HS-27A (cell line): ENCODE data around the gene GALNT9.
"Not testable (repeated sequence)": the region's sequence is repeated elsewhere in the genome, so short reads cannot be mapped to it uniquely, and the experiment has no call there.

Experiments used
- DNase-seq: peaks from one replicate; pipeline ENCODE4 v3.0.0-alpha.2; 2012; ENCODE audit warnings: low read depth, missing footprints

Gene GALNT9

GRCh38 chr12:132230381-132230780, 99.0 kb downstream of the GALNT9 start:
- DNase-seq, result no peak

- no peak for DNase-seq
Measured at GRCh38 chr12:132229926-132230325, 99.5 kb downstream of the GALNT9 start.

GRCh38 chr12:132229193-132229760, 100.1 kb downstream of the GALNT9 start:
- DNase-seq, result no peak

- DNase-seq, result no peak
Measured at GRCh38 chr12:132228476-132229192, 100.8 kb downstream of the GALNT9 start.

- DNase-seq, result no peak
Measured at GRCh38 chr12:132227782-132228475, 101.5 kb downstream of the GALNT9 start.

- DNase-seq, result no peak
Measured at GRCh38 chr12:132227118-132227517, 102.3 kb downstream of the GALNT9 start.

- DNase-seq, result no peak
Measured at GRCh38 chr12:132226604-132227003, 102.8 kb downstream of the GALNT9 start.

GRCh38 chr12:132225214-132225613, 104.2 kb downstream of the GALNT9 start:
- DNase-seq, result no peak

GRCh38 chr12:132224484-132224883, 104.9 kb downstream of the GALNT9 start:
- DNase-seq, result no peak

GRCh38 chr12:132222808-132223173, 106.6 kb downstream of the GALNT9 start:
- no peak for DNase-seq

GRCh38 chr12:132222096-132222807, 107.1 kb downstream of the GALNT9 start:
- no peak for DNase-seq

- not testable (repeated sequence) for DNase-seq
Measured at GRCh38 chr12:132219761-132220160, 109.6 kb downstream of the GALNT9 start.

GRCh38 chr12:132219323-132219722, 110.1 kb downstream of the GALNT9 start:
- DNase-seq, result no peak

GRCh38 chr12:132218915-132219314, 110.5 kb downstream of the GALNT9 start:
- no peak for DNase-seq

- DNase-seq, result no peak
Measured at GRCh38 chr12:132218527-132218875, 110.9 kb downstream of the GALNT9 start.

GRCh38 chr12:132217800-132218526, 111.4 kb downstream of the GALNT9 start:
- DNase-seq, result no peak

GRCh38 chr12:132217371-132217770, 112.0 kb downstream of the GALNT9 start:
- no peak for DNase-seq

GRCh38 chr12:132216354-132216987, 112.9 kb downstream of the GALNT9 start:
- no peak for DNase-seq

GRCh38 chr12:132215299-132215989, 113.9 kb downstream of the GALNT9 start:
- no peak for DNase-seq

GRCh38 chr12:132214891-132215290, 114.5 kb downstream of the GALNT9 start:
- no peak for DNase-seq

- DNase-seq, result no peak
Measured at GRCh38 chr12:132214161-132214476, 115.3 kb downstream of the GALNT9 start.
